ENCODE measurements around the gene GNAL. TPM values are rescaled to one million over a fixed set of nuclear protein-coding genes. Genes with fewer than 3 reads are reported as not detected.

Gene GNAL
- total RNA-seq, 1 experiment from 2014 or later: 24.0 TPM

GRCh38 chr18:11807233-11807632 lies 118.2 kb downstream of the GNAL start:
- Histone ChIP-seq H3K14ac (ENCODE audit: insufficient read depth, low read length) (peak overlapping the region; percentile 60; the same call in 1 of the 2 replicates), H3K79me1 (ENCODE audit: insufficient read depth, low read depth, low read length, poor library complexity, severe bottlenecking) (no peaks in the 10 kb centered on the region), H2AFZ (ENCODE audit: low read length) (no peak overlapping the region), H4K20me1 (ENCODE audit: control insufficient read depth, insufficient read depth, insufficient read length) (no peaks in the 10 kb centered on the region), H2AK5ac (ENCODE audit: insufficient read length, low read length) (peak overlapping the region; percentile 25), H3K79me2 (ENCODE audit: insufficient read depth, low read length) (no peaks in the 10 kb centered on the region), H2BK5ac (ENCODE audit: insufficient read length, low read length) (no peak overlapping the region), H3T11ph (ENCODE audit: low read length) (peak overlapping the region; percentile 69), H3K23ac (ENCODE audit: insufficient read length, low read depth, low read length) (no peak overlapping the region), H2BK20ac (ENCODE audit: low read depth, low read length, poor library complexity, severe bottlenecking) (peak overlapping the region; percentile 83), H3K27ac (ENCODE audit: insufficient read length, low read depth, low read length) (peak overlapping the region; percentile 66), H3K9me3 (ENCODE audit: control insufficient read depth, low read depth, low read length) (no peaks in the 10 kb centered on the region), H3K4ac (ENCODE audit: low read depth, low read length) (no peak overlapping the region; the same call in 1 of the 2 replicates), H2BK120ac (ENCODE audit: low read depth, low read length, poor library complexity, severe bottlenecking) (peak overlapping the region; percentile 39), H3K27me3 (ENCODE audit: insufficient read depth, low read length) (no peaks in the 10 kb centered on the region), H3K4me1 (ENCODE audit: insufficient read depth, low read length) (peaks cover 5% of the 10 kb centered on the region; the same call in 1 of the 2 replicates), H3K56ac (ENCODE audit: insufficient read length, low read depth, low read length) (no peak overlapping the region), H2BK15ac (ENCODE audit: low read depth, low read length) (no peak overlapping the region), H2BK12ac (ENCODE audit: insufficient read length, low read depth, low read length) (peak overlapping the region; percentile 29), H3K23me2 (ENCODE audit: insufficient read length, low read depth, low read length, poor library complexity, severe bottlenecking) (no peaks in the 10 kb centered on the region), H3K4me2 (ENCODE audit: insufficient read depth, insufficient read length, low read length) (no peak overlapping the region), H4K5ac (ENCODE audit: insufficient read length, low read depth, low read length) (no peak overlapping the region), H4K8ac (replicated peaks; ENCODE audit: insufficient read length, low read depth, low read length) (no peak overlapping the region), H4K91ac (ENCODE audit: insufficient read length, low read depth, low read length) (peak overlapping the region; percentile 58), H3K9ac (ENCODE audit: extremely low read depth, insufficient read length, low read length) (no peak overlapping the region), H3K18ac (ENCODE audit: insufficient read length, low read depth, low read length) (peak overlapping the region; percentile 68)
- Mint-ChIP-seq H3K27me3 (ENCODE audit: low read depth) (no peaks in the 10 kb centered on the region), H3K27ac (peak overlapping the region; percentile 95 to 99 (median 99)), H3K4me3 (peak overlapping the region; percentile 28 to 67; a peak in 2 of 5 replicates), H3K4me1 (peaks cover 64 to 67% of the 10 kb centered on the region in 2 experiments), H3K36me3 (ENCODE audit: insufficient read depth in 1 of 3, low read depth in 3 of 3) (no peaks in the 10 kb centered on the region), H3K9me3 (no peaks in the 10 kb centered on the region)
- WGBS (ENCODE audit: extremely low coverage, insufficient read length, low lambda C conversion rate): no CpG with 5 or more reads among the region's 7 CpGs
- DNase-seq: no peak
- no peak for TF ChIP-seq CTCF (conservative IDR thresholded peaks at IDR 0.05)
